ENCODE measurements around the gene PLCB3.
A peak's percentile ranks its signal among the peaks of the same experiment; 100 is the strongest.

Gene PLCB3

GRCh38 chr11:64252003-64252872, 908 bp downstream of the PLCB3 start:
- DNase-seq, result peak in 1 of 2 experiments; percentile 69

- DNase-seq, result no peak
Observed at GRCh38 chr11:64253043-64253442, 1.7 kb downstream of the PLCB3 start.

- DNase-seq, result no peak
Observed at GRCh38 chr11:64253481-64253880, 2.2 kb downstream of the PLCB3 start.

GRCh38 chr11:64254326-64254725, 3.0 kb downstream of the PLCB3 start:
- no peak for DNase-seq

DNA sequence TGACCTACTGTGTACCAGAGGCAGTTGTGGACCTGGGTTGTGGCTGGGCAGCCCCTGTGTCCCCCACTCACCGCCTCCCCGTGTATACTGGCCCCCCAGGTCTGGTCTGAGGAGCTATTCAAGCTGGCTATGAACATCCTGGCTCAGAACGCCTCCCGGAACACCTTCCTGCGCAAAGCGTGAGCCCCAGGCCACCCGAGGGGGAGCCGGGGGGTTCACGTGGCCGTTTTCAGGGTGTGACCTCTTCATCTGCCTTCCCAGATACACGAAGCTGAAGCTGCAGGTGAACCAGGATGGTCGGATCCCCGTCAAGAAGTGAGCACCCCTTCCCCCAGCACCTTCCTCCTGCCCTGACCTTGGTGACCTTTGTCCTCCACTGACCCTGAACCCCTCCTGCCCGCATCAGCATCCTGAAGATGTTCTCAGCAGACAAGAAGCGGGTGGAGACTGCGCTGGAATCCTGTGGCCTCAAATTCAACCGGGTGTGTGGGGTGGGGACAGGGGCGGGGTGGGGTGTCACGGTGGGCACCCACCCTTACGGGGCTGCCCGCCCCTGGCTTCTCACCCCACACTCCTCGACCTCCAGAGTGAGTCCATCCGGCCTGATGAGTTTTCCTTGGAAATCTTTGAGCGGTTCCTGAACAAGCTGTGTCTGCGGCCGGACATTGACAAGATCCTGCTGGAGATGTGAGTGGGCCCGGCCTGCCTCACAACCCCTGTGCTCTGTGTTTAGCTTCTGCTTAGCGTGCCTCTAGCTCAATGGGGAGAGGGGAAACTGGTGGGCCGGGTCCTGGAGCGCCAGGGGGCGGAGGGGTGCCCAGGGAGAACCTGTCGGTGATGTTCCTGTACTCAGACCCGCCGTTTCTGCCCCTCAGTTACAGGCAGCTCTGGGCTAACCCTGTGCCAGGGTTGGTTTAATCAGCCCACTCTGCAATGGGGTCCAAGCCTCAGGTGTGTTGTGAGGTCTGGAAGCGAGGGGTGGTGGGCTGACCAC, 4.1 kb downstream of the PLCB3 start:
- DNase-seq, result no peak

- no peak for DNase-seq
Observed at GRCh38 chr11:64256300-64256699, 5.0 kb downstream of the PLCB3 start.

DNA sequence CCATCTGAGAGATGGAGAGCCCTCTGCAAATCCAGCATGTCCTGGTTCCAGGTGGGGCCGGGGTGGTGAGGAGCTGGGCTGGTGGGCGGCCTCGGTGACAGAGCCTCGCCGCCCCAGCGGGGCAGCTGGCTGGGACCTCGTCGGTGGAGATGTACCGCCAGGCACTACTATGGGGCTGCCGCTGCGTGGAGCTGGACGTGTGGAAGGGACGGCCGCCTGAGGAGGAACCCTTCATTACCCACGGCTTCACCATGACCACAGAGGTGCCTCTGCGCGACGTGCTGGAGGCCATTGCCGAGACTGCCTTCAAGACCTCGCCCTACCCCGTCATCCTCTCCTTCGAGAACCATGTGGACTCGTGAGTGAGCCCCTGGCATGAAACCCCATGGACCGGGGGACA, 7.0 kb downstream of the PLCB3 start:
- no peak for DNase-seq

GRCh38 chr11:64258946-64259532, 7.7 kb downstream of the PLCB3 start:
- DNase-seq, result no peak

- no peak for DNase-seq
Observed at GRCh38 chr11:64259533-64260067, 8.3 kb downstream of the PLCB3 start.

DNA sequence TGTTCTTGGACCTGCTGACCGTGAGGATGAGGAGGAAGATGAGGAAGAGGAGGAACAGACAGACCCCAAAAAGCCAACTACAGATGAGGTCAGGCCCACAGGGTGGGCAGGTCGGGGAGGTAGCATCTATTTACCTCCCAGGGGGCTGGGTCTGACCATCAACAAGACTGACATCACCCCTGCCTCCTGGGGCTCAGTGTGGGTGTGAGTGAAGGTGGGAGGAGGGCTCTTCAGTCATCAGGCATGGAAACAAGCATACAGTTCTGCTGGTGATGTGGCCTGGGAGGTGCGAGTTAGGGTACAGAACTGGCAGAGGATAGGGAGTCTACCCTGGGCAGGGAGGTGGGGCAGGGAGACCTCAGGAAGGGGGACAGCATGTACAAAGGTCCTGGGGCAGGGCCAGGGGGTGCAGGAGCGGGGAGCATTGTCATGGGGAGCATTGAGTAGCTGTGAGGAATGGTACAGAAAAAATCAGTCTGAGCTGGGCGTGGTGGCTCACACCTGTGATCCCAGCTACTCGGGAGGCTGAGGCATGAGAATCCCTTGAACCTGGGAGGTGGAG, 8.9 kb downstream of the PLCB3 start:
- no peak for DNase-seq

GRCh38 chr11:64261556-64262080, 10.3 kb downstream of the PLCB3 start:
- DNase-seq, result no peak

- DNase-seq, result no peak
Observed at GRCh38 chr11:64262271-64263002, 11.1 kb downstream of the PLCB3 start.

- peak in 1 of 2 experiments; percentile 21 for DNase-seq
Observed at GRCh38 chr11:64263021-64263946, 12.0 kb downstream of the PLCB3 start.

DNA sequence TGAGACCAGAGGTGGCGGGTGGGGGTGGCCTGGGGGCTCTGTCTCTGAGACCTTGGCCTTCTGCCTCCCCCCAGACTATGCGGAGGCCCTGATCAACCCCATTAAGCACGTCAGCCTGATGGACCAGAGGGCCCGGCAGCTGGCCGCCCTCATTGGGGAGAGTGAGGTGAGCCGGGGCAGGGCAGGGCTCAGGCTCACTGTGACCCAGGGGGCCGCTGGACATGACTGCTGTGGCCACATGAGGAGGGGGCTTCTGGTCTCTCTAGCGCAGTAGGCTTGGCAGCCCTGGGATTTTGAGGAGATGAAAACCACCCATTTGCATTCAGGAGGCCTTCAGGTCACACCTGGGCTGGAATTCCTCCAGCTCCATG, 12.6 kb downstream of the PLCB3 start:
- DNase-seq, result no peak

DNA sequence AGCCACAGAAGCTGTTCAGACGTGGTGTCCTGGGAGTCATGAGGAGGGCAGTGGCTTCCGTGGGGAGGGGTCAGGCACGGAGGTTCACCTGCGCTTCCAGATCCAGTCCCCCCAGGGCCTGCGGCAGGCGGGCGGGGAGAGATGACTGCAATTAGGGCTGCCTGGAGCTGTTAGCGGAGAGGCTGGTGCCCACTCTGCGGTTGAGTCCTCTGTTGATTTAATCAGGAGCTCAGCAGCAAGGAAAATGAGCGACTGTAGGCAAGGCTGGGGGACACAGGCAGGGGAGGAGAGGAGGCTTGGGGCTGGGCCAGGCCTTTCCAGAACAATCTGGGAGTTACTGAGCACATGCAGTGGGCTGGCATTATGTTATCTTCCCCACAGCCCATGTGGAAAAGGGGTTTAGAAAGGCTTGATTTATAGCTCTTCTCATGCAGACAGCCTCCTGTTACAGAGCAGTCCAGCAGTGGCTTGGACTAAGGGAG, 13.1 kb downstream of the PLCB3 start:
- DNase-seq, result peak; percentile 75 to 90

DNA sequence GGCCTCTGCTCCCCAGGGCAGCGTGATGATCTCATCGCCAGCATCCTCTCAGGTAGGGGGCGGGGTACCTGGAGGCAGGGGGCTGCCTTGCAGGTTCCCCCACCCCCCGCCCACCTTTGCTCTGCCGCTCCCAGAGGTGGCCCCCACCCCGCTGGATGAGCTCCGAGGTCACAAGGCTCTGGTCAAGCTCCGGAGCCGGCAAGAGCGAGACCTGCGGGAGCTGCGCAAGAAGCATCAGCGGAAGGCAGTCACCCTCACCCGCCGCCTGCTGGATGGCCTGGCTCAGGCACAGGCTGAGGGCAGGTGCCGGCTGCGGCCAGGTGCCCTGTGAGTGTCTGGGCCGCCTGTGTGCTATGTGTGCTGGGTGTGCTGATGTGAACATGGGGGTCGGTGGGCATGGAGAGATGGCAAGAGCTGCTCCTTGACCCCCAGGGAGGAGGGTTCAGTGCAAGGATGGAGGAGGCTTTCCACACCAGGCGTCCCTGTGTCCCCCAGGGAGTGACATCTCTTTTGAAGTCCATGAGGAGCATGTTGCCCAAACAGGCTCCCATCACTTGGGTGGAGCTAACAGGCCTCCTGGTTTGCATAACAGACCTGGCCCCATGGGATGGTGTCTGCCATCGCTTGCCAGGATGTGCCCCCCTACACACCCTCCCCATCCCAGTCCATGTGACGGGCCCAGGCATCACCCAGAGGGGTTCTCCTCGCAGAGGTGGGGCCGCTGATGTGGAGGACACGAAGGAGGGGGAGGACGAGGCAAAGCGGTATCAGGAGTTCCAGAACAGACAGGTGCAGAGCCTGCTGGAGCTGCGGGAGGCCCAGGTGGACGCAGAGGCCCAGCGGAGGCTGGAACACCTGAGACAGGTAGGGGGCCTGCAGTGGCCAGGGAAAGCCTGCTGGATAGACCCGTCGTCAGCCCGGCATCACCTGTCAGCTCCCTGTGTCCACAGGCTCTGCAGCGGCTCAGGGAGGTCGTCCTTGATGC, 14.1 kb downstream of the PLCB3 start:
- peak; percentile 94 to 97 for DNase-seq

- DNase-seq, result no peak
Observed at GRCh38 chr11:64266339-64266738, 15.0 kb downstream of the PLCB3 start.

- DNase-seq, result peak in 1 of 2 experiments; percentile 73
Observed at GRCh38 chr11:64267207-64267945, 16.0 kb downstream of the PLCB3 start.

All from NCI-H526 (cell line).